T-helper 1 cell treated with Interleukin-12 subunit alpha and Interleukin-12 subunit beta and Interleukin-4 antibody, amounts not matched to agents 30 ng/mL and 1 ng/mL, for 36 hours (primary cell): Measurements from ENCODE around the gene SSTR1. TPM values are rescaled to one million over a fixed set of nuclear protein-coding genes. Genes with fewer than 3 reads are reported as not detected.

Experiments used
- intact Hi-C: fragments of 100-400 bp; cut with micrococcal nuclease; formaldehyde crosslinking; loops from one replicate; pipeline ENCODE4 v1.15.1; 2024
- total RNA-seq: library from RNA; stranded (reverse); gene quantifications from 2 replicates; pipeline ENCODE4 v1.2.3, GENCODE V29; 2022

SSTR1 gene
- total RNA-seq, 1 donor from 2014 or later: not detected

GRCh38 chr14:38226366-38226765 is 18.7 kb downstream of the SSTR1 start:
- intact Hi-C loops: no loop called here

GRCh38 chr14:38233218-38233617 is 25.5 kb downstream of the SSTR1 start:
- intact Hi-C loops: no loop called here

GRCh38 chr14:38238332-38238731 is 30.6 kb downstream of the SSTR1 start:
- intact Hi-C loops: no loop called here

- intact Hi-C loops: no loop called here
Measured at GRCh38 chr14:38238878-38239277, 31.2 kb downstream of the SSTR1 start.

- intact Hi-C loops: no loop called here
Measured at GRCh38 chr14:38243696-38244240, 36.1 kb downstream of the SSTR1 start.

GRCh38 chr14:38248321-38249028 is 40.8 kb downstream of the SSTR1 start:
- intact Hi-C loops: no loop called here

- intact Hi-C loops: no loop called here
Measured at GRCh38 chr14:38250331-38250730, 42.6 kb downstream of the SSTR1 start.

- intact Hi-C loops: no loop called here
Measured at GRCh38 chr14:38252066-38252710, 44.5 kb downstream of the SSTR1 start.

GRCh38 chr14:38253676-38254075 is 46.0 kb downstream of the SSTR1 start:
- intact Hi-C loops: no loop called here

- intact Hi-C loops: loop anchor here (5.0 kb wide), 1 partner anchor 42 kb away; no protein-coding TSS in a partner anchor
Measured at GRCh38 chr14:38254571-38255407, 47.1 kb downstream of the SSTR1 start.

GRCh38 chr14:38255408-38255672 is 47.6 kb downstream of the SSTR1 start:
- intact Hi-C loops: loop anchor here (5.0 kb wide), 1 partner anchor 43 kb away; no protein-coding TSS in a partner anchor

- intact Hi-C loops: loop anchor here (5.0 kb wide), 1 partner anchor 44 kb away; no protein-coding TSS in a partner anchor
Measured at GRCh38 chr14:38255673-38256532, 48.2 kb downstream of the SSTR1 start, which contains the start of gene CLEC14A. Gene CLEC14A, minus strand, starts transcription at chr14:38256093. Its CDS starts 71 bp downstream, at chr14:38256022.

- intact Hi-C loops: loop anchor here (5.0 kb wide), 1 partner anchor 44 kb away; no protein-coding TSS in a partner anchor
Measured at GRCh38 chr14:38256533-38256840, 48.8 kb downstream of the SSTR1 start.

GRCh38 chr14:38257507-38257906 is 49.8 kb downstream of the SSTR1 start:
- intact Hi-C loops: loop anchor here (5.0 kb wide), 1 partner anchor 45 kb away; no protein-coding TSS in a partner anchor

GRCh38 chr14:38261620-38262019 is 53.9 kb downstream of the SSTR1 start:
- intact Hi-C loops: no loop called here

Other genes starting within 250 kb of the SSTR1 start
- not detected in 2 replicates for gene CLEC14A, start 48.2 kb downstream of the SSTR1 start, total RNA-seq